ENCODE results near the gene PHF3. TPM values are rescaled to one million over a fixed set of nuclear protein-coding genes. Genes with fewer than 3 reads are reported as not detected.
"Not testable (repeated sequence)": the region's sequence is repeated elsewhere in the genome, so short reads cannot be mapped to it uniquely, and the experiment has no call there.

PHF3 gene
- total RNA-seq, 2 experiments from 2014 or later, result 39.3 to 40.2 TPM

- Mint-ChIP-seq H3K4me3 (no peak overlapping the region), H3K36me3 (ENCODE audit: low read depth) (peaks cover 4% of the 10 kb centered on the region), H3K9me3 (ENCODE audit: insufficient read depth) (no peaks in the 10 kb centered on the region), H3K27me3 (ENCODE audit: low read depth) (no peaks in the 10 kb centered on the region), H3K27ac (no peak overlapping the region), H3K4me1 (ENCODE audit: low read depth) (no peaks in the 10 kb centered on the region)
- ATAC-seq (no peak), DNase-seq (no peak)
- POLR2A ChIA-PET, result no interaction called here
- CTCF ChIA-PET, result no interaction called here
These were observed 85.6 kb downstream of the PHF3 start for GRCh38 chr6:63721181-63721580.

GRCh38 chr6:63724721-63725120 is 89.1 kb downstream of the PHF3 start:
- CTCF ChIA-PET, result no interaction called here
- H3K27me3 Mint-ChIP-seq (ENCODE audit: low read depth), result no peaks in the 10 kb centered on the region
- DNase-seq (no peak), ATAC-seq (no peak)
- no peaks in the 10 kb centered on the region for H3K4me1 Mint-ChIP-seq (ENCODE audit: low read depth)
- H3K27ac Mint-ChIP-seq, result no peak overlapping the region
- no peaks in the 10 kb centered on the region for H3K9me3 Mint-ChIP-seq (ENCODE audit: insufficient read depth)
- H3K36me3 Mint-ChIP-seq (ENCODE audit: low read depth), result no peaks in the 10 kb centered on the region
- POLR2A ChIA-PET, result no interaction called here
- H3K4me3 Mint-ChIP-seq, result no peak overlapping the region

- Mint-ChIP-seq H3K27me3 (ENCODE audit: low read depth) (no peaks in the 10 kb centered on the region), H3K4me1 (ENCODE audit: low read depth) (no peaks in the 10 kb centered on the region), H3K4me3 (no peak overlapping the region), H3K27ac (no peak overlapping the region), H3K9me3 (ENCODE audit: insufficient read depth) (no peaks in the 10 kb centered on the region), H3K36me3 (ENCODE audit: low read depth) (no peaks in the 10 kb centered on the region)
- ChIA-PET CTCF (no interaction called here), POLR2A (no interaction called here)
- ATAC-seq (no peak), DNase-seq (no peak)
These were observed 94.7 kb downstream of the PHF3 start for GRCh38 chr6:63730311-63730710.

- H3K36me3 Mint-ChIP-seq (ENCODE audit: low read depth), result no peaks in the 10 kb centered on the region
- no peak overlapping the region for H3K4me3 Mint-ChIP-seq
- ChIA-PET POLR2A (no interaction called here), CTCF (interaction anchor here (0.9 to 1.2 kb wide), 2 partner anchors 133 to 157 kb away, joined by 3 to 4 read pairs; no protein-coding TSS in a partner anchor)
- H3K27ac Mint-ChIP-seq, result no peak overlapping the region
- H3K27me3 Mint-ChIP-seq (ENCODE audit: low read depth), result no peaks in the 10 kb centered on the region
- no peak for DNase-seq
- no peaks in the 10 kb centered on the region for H3K9me3 Mint-ChIP-seq (ENCODE audit: insufficient read depth)
- no peaks in the 10 kb centered on the region for H3K4me1 Mint-ChIP-seq (ENCODE audit: low read depth)
- no peak for ATAC-seq
These were observed 96.3 kb downstream of the PHF3 start for GRCh38 chr6:63731930-63732329.

GRCh38 chr6:63732336-63732735 is 96.7 kb downstream of the PHF3 start:
- ATAC-seq (no peak), DNase-seq (no peak)
- H3K4me3 Mint-ChIP-seq, result no peak overlapping the region
- H3K27me3 Mint-ChIP-seq (ENCODE audit: low read depth), result no peaks in the 10 kb centered on the region
- no peaks in the 10 kb centered on the region for H3K36me3 Mint-ChIP-seq (ENCODE audit: low read depth)
- CTCF ChIA-PET, result interaction anchor here (1.2 kb wide), 1 partner anchor 134 kb away, joined by 4 read pairs; no protein-coding TSS in a partner anchor
- no peaks in the 10 kb centered on the region for H3K9me3 Mint-ChIP-seq (ENCODE audit: insufficient read depth)
- POLR2A ChIA-PET, result no interaction called here
- H3K4me1 Mint-ChIP-seq (ENCODE audit: low read depth), result no peaks in the 10 kb centered on the region
- H3K27ac Mint-ChIP-seq, result no peak overlapping the region

DNA sequence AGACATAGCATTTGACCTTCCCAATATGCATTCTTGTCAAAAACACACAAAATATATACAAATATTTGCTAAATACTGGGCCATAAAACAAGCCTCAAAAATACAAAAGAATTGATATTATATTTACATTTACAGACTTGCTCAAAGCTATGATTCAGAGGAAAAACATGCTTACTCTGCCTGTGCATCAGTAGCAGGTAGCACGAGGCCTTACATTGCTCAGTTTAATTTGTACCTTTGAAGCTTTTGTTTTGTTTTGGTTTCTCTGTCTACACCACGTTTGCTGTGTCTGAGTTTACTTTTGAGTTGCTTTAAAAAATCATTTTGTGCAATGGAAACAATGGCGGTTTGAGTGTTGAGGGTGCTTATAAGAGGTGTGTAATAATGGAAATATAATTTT is 99.3 kb downstream of the PHF3 start:
- no peaks in the 10 kb centered on the region for H3K9me3 Mint-ChIP-seq (ENCODE audit: insufficient read depth)
- H3K27me3 Mint-ChIP-seq (ENCODE audit: low read depth), result no peaks in the 10 kb centered on the region
- no peak overlapping the region for H3K27ac Mint-ChIP-seq
- H3K36me3 Mint-ChIP-seq (ENCODE audit: low read depth), result no peaks in the 10 kb centered on the region
- no peaks in the 10 kb centered on the region for H3K4me1 Mint-ChIP-seq (ENCODE audit: low read depth)
- ATAC-seq, result no peak
- no peak for DNase-seq
- CTCF ChIA-PET, result no interaction called here
- POLR2A ChIA-PET, result no interaction called here
- no peak overlapping the region for H3K4me3 Mint-ChIP-seq

- POLR2A ChIA-PET; ATAC-seq; H3K36me3 Mint-ChIP-seq (ENCODE audit: low read depth); H3K9me3 Mint-ChIP-seq (ENCODE audit: insufficient read depth); H3K4me1 Mint-ChIP-seq (ENCODE audit: low read depth); DNase-seq; H3K4me3 Mint-ChIP-seq; H3K27ac Mint-ChIP-seq; CTCF ChIA-PET; H3K27me3 Mint-ChIP-seq (ENCODE audit: low read depth): not testable (repeated sequence)
These were observed 102.6 kb downstream of the PHF3 start for GRCh38 chr6:63738190-63738589.

- H3K27ac Mint-ChIP-seq, result no peak overlapping the region
- H3K27me3 Mint-ChIP-seq (ENCODE audit: low read depth), result no peaks in the 10 kb centered on the region
- DNase-seq (no peak), ATAC-seq (no peak)
- H3K9me3 Mint-ChIP-seq (ENCODE audit: insufficient read depth), result no peaks in the 10 kb centered on the region
- no peaks in the 10 kb centered on the region for H3K4me1 Mint-ChIP-seq (ENCODE audit: low read depth)
- ChIA-PET CTCF (interaction anchor here (1.0 kb wide), 1 partner anchor 141 kb away, joined by 3 read pairs; no protein-coding TSS in a partner anchor), POLR2A (no interaction called here)
- no peak overlapping the region for H3K4me3 Mint-ChIP-seq
- H3K36me3 Mint-ChIP-seq (ENCODE audit: low read depth), result no peaks in the 10 kb centered on the region
These were observed 103.6 kb downstream of the PHF3 start for GRCh38 chr6:63739094-63739687.

GRCh38 chr6:63740709-63741108 is 105.1 kb downstream of the PHF3 start:
- Mint-ChIP-seq H3K36me3 (ENCODE audit: low read depth) (no peaks in the 10 kb centered on the region), H3K27ac (no peak overlapping the region), H3K4me1 (ENCODE audit: low read depth) (no peaks in the 10 kb centered on the region), H3K4me3 (no peak overlapping the region), H3K9me3 (ENCODE audit: insufficient read depth) (no peaks in the 10 kb centered on the region), H3K27me3 (ENCODE audit: low read depth) (no peaks in the 10 kb centered on the region)
- ChIA-PET POLR2A (no interaction called here), CTCF (no interaction called here)
- ATAC-seq (no peak), DNase-seq (no peak)

DNA sequence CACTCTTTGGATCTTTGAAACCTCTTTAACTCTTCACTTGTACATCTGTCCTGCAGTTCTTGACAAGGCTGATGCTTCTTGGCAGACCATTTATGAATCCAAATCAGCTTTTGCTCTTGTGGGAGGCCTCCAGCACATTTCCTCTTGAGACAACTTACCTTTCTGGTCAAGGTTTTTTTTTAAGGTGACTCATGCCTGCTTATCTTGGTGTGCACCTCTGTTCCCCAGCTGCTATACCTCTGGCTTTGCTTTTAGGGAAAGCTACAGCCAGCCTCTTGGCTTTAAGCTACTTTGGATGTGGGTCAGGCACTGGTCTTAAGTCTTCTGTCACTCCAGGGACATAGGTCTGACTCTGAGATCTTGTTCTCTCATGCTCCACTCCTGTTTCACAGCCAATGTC is 106.5 kb downstream of the PHF3 start:
- H3K36me3 Mint-ChIP-seq (ENCODE audit: low read depth), result no peaks in the 10 kb centered on the region
- no peaks in the 10 kb centered on the region for H3K27me3 Mint-ChIP-seq (ENCODE audit: low read depth)
- ATAC-seq (no peak), DNase-seq (no peak)
- H3K27ac Mint-ChIP-seq, result no peak overlapping the region
- no peak overlapping the region for H3K4me3 Mint-ChIP-seq
- ChIA-PET POLR2A (no interaction called here), CTCF (interaction anchor here (0.8 kb wide), 1 partner anchor 23 kb away, joined by 3 read pairs; no protein-coding TSS in a partner anchor)
- H3K9me3 Mint-ChIP-seq (ENCODE audit: insufficient read depth), result peaks cover 4% of the 10 kb centered on the region
- H3K4me1 Mint-ChIP-seq (ENCODE audit: low read depth), result no peaks in the 10 kb centered on the region

GRCh38 chr6:63743691-63744090 is 108.1 kb downstream of the PHF3 start:
- ChIA-PET CTCF (no interaction called here), POLR2A (no interaction called here)
- H3K36me3 Mint-ChIP-seq (ENCODE audit: low read depth), result no peaks in the 10 kb centered on the region
- ATAC-seq (no peak), DNase-seq (no peak)
- H3K27me3 Mint-ChIP-seq (ENCODE audit: low read depth), result no peaks in the 10 kb centered on the region
- no peak overlapping the region for H3K27ac Mint-ChIP-seq
- no peak overlapping the region for H3K4me3 Mint-ChIP-seq
- H3K4me1 Mint-ChIP-seq (ENCODE audit: low read depth), result no peaks in the 10 kb centered on the region
- peaks cover 4% of the 10 kb centered on the region for H3K9me3 Mint-ChIP-seq (ENCODE audit: insufficient read depth)

- Mint-ChIP-seq H3K4me3 (no peak overlapping the region), H3K4me1 (ENCODE audit: low read depth) (no peaks in the 10 kb centered on the region), H3K9me3 (ENCODE audit: insufficient read depth) (peaks cover 4% of the 10 kb centered on the region), H3K27me3 (ENCODE audit: low read depth) (no peaks in the 10 kb centered on the region), H3K27ac (no peak overlapping the region), H3K36me3 (ENCODE audit: low read depth) (no peaks in the 10 kb centered on the region)
- ChIA-PET POLR2A (no interaction called here), CTCF (no interaction called here)
- no peak for ATAC-seq
- DNase-seq, result no peak
These were observed 109.2 kb downstream of the PHF3 start for GRCh38 chr6:63744810-63745209.

- Mint-ChIP-seq H3K4me1 (ENCODE audit: low read depth) (no peaks in the 10 kb centered on the region), H3K27me3 (ENCODE audit: low read depth) (no peaks in the 10 kb centered on the region), H3K4me3 (no peak overlapping the region), H3K9me3 (ENCODE audit: insufficient read depth) (peaks cover 4% of the 10 kb centered on the region), H3K27ac (no peak overlapping the region), H3K36me3 (ENCODE audit: low read depth) (no peaks in the 10 kb centered on the region)
- ChIA-PET CTCF (no interaction called here), POLR2A (no interaction called here)
- DNase-seq (no peak), ATAC-seq (no peak)
These were observed 110.2 kb downstream of the PHF3 start for GRCh38 chr6:63745784-63746183.
